G401.6 (cell line): Measurements from ENCODE around the gene HMCN1.

Experiments used
- FAIRE-seq: peaks from 2 replicates; lab custom pipeline; 2012; peaks lifted over from hg19 to GRCh38; lab: Jason Lieb, UNC

HMCN1 gene

DNA sequence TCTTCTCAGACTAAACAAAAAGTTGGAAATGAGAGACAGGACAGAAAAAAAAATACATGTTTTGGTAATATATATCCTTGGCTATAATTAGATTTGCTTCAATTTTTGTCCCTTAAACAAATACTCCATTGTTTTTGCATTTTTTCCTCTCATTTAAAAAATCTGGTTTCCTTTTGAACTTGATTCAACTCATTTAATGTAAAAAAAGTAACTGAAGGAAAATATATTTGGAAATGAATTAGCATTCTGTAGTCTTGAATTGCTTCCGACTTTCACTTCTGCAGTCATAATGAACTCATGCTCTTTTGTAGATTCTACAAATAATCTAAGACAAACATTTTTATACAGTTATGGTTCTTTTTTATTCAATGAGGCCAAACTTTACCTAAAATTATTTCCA is 309.1 kb downstream of the HMCN1 start:
- FAIRE-seq = no peak

DNA sequence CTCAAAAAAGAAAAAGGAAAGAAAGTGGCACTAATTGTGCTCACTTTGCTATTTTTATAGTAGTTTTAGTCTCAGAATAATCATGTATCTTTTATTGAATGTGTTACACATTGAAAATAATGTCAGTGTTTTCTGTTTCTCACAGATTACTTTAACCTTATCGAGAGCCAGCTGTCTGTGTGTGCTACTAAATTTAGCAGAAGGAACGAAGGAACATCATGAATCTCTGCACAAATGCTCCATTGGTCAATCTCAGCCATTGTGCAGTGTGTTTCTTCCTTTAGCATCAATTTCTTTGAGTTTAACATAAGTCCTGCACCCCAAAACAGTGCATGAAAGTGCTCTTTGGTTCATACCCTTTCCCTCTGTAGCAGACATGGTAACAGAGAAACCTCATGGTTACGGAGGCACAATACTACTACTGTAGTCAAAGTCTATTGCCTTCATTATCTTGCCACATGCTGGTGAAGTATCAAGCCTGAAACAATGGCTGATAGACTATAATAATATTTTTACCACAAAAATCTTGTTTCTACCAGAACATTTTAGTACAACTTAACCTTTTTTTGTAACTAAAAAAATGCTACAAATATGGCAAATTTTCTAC is 310.0 kb downstream of the HMCN1 start:
- no peak for FAIRE-seq

DNA sequence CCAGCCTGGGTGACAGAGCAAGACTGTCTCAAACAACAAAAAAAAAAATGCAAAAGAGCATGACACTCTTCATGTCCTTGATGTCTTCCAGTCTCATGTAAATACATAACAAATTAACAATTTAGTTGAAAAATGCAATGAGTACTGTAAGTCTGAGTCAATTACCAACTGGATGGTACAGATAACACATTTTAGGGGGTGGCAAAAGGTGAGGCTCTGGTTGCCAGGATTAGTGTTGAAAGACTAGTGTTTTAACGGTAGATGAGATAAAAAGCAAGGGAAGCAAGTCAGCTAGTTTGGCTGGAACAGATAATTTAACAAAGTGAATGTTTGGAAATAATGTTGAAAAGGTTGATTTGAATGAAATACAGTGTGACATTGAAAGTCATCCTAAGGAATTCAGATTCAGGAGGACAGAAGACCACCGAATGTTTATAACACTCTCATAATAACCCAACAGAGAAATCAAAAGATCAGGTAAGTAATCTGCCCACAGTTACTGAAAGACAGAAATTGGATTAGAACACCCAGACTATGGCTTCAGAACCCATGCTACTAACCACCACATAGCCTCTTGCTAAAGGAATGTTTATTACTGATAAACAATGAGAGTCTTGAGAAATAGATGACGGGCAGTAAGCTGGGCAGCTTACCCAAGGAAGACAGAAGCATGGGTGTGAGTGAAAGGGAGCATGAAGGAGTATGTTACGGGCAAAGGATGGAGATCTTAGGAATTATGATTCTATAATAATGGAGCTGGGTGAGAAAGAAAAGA is 312.4 kb downstream of the HMCN1 start:
- FAIRE-seq = no peak

DNA sequence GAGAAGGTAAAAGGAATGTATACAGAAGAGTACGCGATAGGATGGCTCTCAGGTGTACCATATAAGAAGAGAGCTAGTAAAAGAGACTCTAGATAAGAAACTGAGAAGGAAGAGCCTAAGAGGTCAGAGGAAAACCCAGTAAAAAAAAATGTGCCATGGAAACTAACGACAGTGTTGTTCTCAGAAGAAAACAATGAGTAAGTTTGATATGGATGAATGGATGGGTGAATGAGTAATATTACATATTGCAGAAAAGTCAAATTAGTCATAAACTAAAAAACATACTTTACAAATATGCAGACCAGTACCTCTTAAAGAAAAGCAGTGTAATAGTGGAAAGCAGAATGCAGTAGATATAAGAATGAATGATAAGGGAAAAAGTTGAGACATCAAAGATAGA is 316.2 kb downstream of the HMCN1 start:
- FAIRE-seq = no peak

DNA sequence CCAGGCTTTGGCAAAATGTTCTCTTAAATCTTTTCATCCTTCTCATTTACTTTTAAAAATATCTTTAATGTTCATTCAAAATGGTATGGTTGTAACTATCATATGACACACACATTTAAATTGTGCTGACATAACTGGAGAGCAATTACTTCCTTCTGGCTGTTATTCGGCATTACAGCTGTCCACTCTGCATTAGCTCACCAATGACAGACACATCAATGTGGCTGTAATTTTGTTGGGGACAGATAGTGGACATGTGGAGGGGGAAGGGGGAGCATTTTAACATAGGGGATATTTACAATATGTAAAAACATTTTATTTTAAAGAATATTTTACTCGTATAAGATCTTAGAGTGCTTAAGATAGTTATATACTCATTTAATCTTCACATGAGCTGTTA is 319.8 kb downstream of the HMCN1 start:
- no peak for FAIRE-seq

DNA sequence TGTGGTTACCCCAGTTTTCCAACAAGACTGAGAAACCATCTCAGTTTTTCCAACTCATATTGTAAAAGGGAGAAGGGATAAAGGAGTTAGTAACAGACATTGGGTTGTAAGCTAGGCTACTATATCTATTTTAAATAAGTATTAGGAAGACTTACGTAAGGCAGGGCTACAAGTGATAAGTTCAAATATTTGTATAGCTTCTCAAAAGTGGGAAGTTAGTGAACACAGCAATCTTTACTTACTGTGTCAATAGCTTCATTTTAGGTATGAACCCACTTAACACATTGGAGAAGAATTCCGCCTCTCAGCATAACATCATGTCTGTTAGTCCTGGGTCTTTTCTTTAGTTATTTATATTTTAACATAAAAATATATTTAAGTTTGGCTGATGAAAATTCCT is 320.7 kb downstream of the HMCN1 start:
- no peak for FAIRE-seq

DNA sequence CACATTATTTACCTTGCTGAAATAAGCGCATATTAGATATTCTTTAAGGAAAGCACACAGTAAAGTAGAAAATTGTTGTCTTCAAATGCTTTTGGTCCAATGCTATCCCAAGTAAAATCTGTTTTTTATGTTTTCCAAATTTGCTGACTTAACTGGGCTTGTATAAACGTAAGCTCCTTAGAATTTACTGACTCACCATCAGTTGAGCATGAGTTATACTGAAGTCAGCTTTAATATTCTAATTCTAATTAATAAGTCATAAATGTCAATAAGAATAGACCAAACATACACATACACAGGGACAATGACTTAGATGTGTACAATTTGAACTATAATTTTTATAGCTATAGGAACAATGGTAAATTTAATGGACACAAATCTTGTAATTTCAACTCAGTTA is 321.7 kb downstream of the HMCN1 start:
- FAIRE-seq = no peak

DNA sequence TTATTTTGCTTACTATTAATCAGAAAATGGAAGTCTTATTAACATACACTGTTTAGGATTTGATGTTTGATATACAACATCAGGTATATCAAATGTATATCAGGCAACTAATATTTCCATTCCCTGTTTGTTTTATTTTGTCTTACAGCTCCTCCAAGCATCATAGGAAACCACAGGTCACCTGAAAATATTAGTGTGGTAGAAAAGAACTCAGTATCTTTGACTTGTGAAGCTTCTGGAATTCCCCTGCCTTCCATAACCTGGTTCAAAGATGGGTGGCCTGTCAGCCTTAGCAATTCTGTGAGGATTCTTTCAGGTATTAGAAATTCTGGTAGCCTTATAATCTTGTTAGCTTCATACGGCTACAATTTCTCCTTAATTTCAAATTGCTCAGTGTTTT is 322.9 kb downstream of the HMCN1 start:
- FAIRE-seq = no peak

DNA sequence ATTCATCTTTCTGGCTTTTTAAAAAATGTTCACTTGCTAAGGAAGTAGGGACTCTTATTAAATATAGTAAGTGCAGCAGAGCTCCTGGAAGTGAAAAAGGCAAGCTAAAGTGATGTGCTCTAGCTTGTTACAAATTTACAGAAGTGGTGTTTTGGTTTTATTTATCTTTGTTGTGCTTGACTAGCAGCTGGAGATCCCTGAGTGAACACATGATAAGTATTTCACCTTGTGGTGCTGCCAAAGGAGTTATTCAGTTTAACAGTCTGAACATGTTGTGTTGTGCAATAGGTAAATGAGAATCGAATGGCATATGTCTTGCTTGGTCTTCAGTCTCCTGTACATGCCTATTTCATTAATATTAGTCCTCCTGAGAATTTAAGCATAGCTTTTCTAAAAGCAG is 325.1 kb downstream of the HMCN1 start:
- no peak for FAIRE-seq

DNA sequence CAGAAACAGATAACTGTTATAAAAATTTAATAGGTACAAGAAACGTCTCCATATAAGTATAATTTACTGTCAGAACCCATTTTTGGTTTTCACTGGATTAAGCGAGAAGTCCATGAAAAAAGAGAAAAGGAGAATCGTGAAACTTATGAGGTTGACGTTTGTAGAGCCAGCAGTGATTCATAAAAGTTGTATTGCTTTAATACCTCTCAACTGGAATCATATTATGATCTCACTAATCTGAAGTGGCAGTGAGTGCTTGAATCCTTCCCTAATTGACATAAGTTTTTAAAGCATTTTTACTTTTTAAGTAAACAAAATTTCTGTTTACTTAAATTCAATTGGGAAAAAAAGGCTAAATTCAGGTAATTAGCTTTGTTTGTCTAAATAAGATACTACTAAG is 325.6 kb downstream of the HMCN1 start:
- FAIRE-seq = no peak

DNA sequence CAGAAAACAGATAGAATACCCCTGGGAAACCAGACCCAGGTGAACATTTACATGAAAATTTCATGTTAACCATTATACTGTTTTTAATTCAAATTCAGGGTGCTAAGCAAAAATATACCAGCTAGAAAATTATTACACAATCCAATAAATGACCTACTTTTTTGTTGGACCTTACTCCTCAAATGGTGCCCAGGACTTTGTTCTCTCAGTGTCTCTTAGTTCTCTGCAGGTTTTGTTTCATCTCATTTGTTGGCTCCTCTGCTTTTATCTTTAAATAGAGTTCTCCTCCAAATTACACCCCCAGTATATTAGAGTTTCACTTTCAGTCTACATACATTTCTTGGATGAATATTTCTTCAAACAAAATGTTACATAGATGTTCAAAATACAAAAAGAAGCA is 326.0 kb downstream of the HMCN1 start:
- FAIRE-seq = no peak

DNA sequence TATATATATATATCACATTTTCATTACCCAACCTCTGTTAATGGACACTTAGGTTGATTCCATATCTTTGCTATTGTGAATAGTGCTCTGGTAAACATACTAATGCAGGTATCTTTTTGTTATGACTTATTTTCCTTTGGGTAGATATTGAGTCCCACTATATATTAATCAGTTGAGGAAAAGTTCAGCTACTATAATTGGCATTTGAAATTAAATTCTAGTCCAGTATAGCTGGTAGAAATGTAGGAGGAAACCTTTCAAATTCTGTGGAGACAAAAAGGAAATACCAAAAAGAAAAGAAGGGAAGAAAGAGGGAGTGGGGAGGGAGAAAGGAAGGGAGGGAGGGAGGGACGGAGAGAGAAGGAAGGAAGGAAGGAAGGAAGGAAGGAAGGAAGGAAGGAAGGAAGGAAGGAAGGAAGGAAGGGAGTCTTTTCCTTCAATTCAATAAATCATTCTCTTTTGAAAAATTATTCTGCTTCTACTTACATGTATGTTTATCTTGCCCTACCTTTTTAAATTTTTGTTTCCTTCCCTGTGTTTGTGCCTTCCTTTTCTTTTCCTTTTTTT is 329.0 kb downstream of the HMCN1 start:
- no peak for FAIRE-seq

DNA sequence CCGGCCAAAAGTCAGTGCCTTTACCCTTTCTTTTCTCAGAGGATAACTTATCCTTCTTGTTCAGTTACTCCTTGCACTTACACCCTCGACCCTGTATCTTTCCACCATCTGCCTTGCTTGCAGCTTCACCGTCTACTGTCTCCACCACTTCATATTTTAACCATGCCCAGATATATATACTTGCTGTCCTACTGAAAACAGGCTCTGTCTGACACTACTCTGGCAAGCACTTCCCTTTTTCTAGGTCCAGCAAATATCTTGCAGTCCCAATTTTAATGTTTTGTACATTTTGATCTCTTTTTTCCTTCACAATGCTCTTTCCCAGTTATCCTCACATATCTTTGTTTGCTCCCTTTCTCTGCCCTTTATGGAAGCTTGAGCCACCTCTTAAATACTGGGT is 332.2 kb downstream of the HMCN1 start:
- no peak for FAIRE-seq

DNA sequence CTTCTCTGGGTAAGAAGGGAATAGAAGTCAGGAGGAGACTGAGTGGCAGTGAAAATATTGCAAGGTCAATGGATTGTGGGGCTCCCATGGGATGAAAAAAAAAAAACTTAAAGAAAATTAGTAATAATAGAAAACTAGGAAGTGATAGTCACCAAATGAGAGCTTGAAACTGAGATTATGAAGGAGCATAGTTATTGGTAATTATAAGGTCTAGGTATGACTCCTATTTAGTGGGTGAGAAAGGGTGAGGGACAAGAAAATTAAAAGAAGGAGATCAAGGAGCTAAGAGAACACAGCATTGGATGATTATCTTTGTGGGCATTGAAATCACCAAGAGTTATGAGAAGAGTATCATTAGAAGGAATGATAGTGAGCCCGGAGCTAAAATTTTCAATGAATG is 339.5 kb downstream of the HMCN1 start:
- no peak for FAIRE-seq

DNA sequence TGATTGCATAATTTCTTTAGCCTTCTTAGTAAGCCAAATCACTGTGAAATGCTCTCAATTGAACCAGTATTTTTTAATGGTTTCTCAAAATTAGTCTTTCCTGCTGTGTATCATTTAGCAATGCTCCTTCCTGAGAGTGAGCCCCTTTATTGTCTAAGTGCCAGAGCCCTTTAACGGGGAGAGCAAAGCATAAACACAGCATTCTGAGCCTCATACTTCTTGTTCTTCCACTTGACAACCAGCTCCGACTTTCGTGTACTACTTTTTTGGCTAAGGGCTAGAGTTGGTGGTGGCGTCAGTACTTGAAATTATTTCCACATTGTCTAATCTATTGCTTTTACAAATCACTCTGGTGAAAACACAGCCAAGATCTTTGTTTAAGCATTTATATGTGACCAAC is 341.8 kb downstream of the HMCN1 start:
- no peak for FAIRE-seq

DNA sequence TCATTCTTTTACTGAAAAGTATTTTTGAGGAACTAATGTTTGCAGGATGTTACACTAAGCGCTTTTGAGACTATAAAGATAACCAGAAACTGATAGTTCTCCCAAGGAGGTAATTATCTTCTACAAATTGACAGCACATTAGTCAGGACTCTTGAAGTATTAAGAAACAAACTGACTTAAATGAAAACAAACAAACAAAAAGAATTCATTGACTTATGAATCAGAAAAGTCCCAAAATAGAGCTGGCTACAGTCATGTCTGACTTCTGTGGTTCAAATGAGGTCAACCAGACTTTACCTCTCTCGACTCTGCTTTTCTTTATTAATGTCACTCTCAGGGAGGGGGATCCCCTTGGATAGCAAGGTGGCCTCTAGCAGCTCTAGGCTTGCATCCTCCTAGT is 344.1 kb downstream of the HMCN1 start:
- no peak for FAIRE-seq

DNA sequence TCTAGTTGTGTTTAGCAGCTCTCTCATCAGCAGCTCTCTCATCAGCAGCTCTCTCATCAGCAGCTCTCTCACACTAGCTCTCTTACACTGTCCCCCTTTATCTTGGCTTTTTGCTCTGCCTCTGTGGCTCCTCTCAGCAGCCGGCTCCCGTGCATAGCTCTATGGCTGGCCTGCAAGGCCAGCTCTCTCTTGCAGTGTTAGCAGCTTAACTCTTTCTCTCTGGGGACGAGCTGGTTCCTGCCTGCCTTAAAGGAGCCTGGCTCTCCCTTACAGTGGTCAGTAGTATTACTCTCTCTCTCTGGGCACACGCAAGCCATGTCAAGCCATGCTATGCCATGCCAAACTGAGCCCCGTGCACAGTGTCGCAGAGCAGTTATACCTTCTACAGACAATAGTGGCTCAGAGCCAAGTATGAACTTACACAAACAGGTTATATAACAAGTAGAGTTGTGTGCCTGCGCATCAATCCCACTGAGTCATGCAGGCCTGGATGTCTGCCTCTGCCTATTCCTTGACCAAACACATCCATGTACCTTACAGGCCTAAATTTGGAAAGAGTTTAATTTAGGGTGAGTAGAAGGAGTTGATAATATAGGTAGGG is 345.0 kb downstream of the HMCN1 start:
- no peak for FAIRE-seq

DNA sequence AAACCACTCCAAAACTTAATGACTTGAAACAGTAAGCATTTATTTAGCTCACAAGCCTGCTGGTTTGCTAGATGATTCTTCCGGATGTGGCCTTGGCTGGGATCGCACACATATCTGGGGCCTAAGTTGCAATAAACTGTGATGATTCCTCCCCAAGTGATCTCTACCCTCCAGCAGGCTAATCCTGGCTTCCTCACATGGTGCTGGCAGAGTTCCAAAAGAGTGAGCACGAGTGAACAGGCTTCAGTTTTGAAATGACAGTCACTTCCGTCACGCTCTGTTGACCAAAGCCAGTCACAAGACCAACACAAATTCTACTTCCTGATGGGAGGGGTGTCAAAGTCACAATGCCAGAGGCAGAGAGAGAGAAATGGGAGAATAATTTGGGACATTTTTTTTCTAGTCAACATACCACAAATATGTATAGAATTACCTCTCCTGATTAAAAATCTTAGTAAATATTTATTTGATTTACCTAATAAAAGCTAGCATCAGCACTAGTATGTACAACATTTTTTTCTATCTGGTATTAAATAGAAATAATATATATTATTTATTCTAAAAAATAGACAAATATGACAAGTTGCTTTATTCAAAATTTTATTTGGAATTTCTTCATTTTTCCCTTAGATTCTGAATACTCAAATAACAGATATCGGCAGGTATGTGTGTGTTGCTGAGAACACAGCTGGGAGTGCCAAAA is 348.2 kb downstream of the HMCN1 start:
- FAIRE-seq = peak; percentile 78

DNA sequence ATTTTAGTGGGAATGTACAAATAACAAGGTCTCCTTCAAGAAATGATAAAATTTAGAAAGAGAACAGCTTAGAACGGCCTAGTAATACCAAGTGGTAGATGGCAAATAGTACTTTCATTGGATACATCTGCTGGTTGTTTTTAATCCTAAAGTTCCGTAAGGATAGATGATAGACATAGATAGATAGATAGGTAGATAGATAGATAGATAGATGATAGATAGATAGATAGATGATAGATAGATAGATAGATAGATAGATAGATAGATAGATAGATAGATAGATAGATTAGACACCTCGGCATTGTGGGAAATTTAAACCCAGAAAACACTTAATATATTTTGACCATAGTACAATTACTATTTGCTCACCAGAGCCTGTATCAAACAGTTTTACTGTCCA is 352.4 kb downstream of the HMCN1 start:
- no peak for FAIRE-seq

DNA sequence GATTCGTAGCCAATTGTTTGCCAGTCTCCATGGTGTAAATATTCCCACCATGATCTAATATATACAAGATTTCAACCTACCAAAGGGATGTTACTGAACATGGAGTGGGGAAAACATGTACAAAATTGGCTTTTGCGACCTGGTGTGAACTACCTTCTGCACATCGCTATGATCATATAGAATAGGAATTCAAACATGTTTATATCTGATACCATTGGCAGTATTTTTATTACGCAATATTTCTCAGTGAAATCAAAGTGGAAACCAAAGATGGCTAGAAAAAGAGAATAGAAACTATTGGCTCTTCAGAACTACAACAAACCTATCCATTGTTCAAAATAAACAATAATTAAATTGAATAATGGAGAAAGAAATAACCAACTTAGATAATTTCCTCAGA is 355.7 kb downstream of the HMCN1 start:
- FAIRE-seq = no peak

DNA sequence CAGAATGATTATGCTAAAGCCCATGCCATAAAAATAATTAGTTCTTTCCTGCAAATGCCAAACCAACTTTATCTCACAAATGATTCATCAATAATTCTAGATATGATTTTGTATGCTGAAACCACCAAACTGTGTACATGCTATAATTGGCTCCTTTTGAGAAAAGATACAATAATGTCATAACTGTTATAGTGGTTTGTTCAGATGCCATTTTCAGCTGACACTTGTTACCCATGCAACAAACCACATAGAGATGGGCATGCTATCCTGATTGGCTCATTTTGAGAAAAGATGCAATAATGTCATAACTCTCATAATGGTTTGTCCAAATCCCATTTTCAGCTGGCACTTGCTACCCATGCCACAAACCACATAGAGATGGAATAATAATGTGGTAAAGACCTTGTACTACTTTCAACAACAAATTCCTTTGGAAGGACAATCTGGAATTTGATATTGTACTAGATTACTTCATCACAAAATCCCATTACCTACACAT is 357.1 kb downstream of the HMCN1 start:
- no peak for FAIRE-seq

DNA sequence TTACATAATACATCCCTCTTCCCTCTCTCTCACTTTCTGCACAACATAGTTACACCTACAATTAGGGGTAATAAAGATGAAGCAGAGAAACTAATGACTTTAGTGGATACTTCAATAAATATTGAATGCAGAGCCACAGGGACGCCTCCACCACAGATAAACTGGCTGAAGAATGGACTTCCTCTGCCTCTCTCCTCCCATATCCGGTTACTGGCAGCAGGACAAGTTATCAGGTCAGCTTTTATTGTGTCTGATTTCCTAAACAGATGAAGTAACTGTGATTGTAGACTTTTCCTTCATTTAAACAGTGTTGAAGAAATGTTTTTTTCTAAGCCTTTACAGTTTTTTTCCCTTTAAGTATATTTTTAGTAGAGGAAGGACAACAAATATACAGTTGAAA is 359.2 kb downstream of the HMCN1 start:
- no peak for FAIRE-seq

DNA sequence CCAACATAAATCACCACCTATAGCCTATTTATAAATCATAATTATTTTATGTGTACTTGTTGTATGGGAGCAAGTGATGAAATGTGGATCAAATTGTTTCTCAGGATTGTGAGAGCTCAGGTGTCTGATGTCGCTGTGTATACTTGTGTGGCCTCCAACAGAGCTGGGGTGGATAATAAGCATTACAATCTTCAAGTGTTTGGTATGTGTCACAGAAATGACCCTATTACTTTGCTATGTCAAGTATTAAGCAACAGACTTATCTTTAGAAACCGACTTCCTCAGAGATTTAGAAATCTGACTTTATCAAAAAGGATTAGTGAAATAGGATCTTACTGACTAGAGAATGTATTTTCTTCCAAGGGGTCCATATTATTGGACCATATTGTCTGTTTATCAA is 360.0 kb downstream of the HMCN1 start:
- no peak for FAIRE-seq
